Naive B cell (primary cell): Measurements from ENCODE around the gene ADSS1. TPM values are rescaled to one million over a fixed set of nuclear protein-coding genes. Genes with fewer than 3 reads are reported as not detected.

ENCODE experiments used
- ATAC-seq, 2 donors: fragments of 150-1000 bp; cut with Tn5 transposase; 2 replicates each; pipeline ENCODE4 v1.10.0; 2021; ENCODE audit warnings: low read depth in 2 of 2, mild to moderate bottlenecking in 2 of 2, moderate library complexity in 2 of 2
- DNase-seq: peaks from one replicate; pipeline ENCODE4 v3.0.0; 2022
- H3K27ac Mint-ChIP-seq, 6 donors: one replicate each; pipeline ENCODE4 v1.8.0; 2020 to 2022; ENCODE audit warnings: mild to moderate bottlenecking in 6 of 6, mixed read lengths in 6 of 6, moderate library complexity in 5 of 6, inconsistent platforms in 2 of 6
- H3K27me3 Mint-ChIP-seq, 3 donors: one replicate each; pipeline ENCODE4 v1.8.0; 2021 to 2022; ENCODE audit warnings: mixed read lengths in 3 of 3, mild to moderate bottlenecking in 1 of 3
- H3K36me3 Mint-ChIP-seq, 2 donors: one replicate each; pipeline ENCODE4 v1.8.0; 2020 to 2022; ENCODE audit warnings: mixed read lengths in 2 of 2, inconsistent platforms in 1 of 2, mild to moderate bottlenecking in 1 of 2
- H3K4me1 Mint-ChIP-seq, 3 donors: one replicate each; pipeline ENCODE4 v1.8.0; 2020 to 2022; ENCODE audit warnings: mixed read lengths in 3 of 3, inconsistent platforms in 1 of 3, mild to moderate bottlenecking in 1 of 3, moderate library complexity in 1 of 3
- H3K4me3 Mint-ChIP-seq, 8 donors: one replicate each; pipeline ENCODE4 v1.8.0; 2020 to 2022; ENCODE audit warnings: mild to moderate bottlenecking in 8 of 8, mixed read lengths in 8 of 8, moderate library complexity in 8 of 8, inconsistent platforms in 2 of 8
- H3K9me3 Mint-ChIP-seq, 7 donors: one replicate each; pipeline ENCODE4 v1.8.0; 2020 to 2022; ENCODE audit warnings: mixed read lengths in 7 of 7, mild to moderate bottlenecking in 5 of 7, inconsistent platforms in 2 of 7, moderate library complexity in 1 of 7
- polyA plus RNA-seq, 6 donors: library from polyadenylated mRNA; unstranded; fragments of 300-500 nt; fragmentation: Illumina TruSeq; gene quantifications; one replicate each; pipeline ENCODE4 v1.2.3, GENCODE V29; 2021; ENCODE audit warnings: low read depth in 6 of 6

ADSS1 gene
- under 1 TPM in 2 of 6 donors, not detected in 4; 0.17 to 0.29 TPM for polyA plus RNA-seq

DNA sequence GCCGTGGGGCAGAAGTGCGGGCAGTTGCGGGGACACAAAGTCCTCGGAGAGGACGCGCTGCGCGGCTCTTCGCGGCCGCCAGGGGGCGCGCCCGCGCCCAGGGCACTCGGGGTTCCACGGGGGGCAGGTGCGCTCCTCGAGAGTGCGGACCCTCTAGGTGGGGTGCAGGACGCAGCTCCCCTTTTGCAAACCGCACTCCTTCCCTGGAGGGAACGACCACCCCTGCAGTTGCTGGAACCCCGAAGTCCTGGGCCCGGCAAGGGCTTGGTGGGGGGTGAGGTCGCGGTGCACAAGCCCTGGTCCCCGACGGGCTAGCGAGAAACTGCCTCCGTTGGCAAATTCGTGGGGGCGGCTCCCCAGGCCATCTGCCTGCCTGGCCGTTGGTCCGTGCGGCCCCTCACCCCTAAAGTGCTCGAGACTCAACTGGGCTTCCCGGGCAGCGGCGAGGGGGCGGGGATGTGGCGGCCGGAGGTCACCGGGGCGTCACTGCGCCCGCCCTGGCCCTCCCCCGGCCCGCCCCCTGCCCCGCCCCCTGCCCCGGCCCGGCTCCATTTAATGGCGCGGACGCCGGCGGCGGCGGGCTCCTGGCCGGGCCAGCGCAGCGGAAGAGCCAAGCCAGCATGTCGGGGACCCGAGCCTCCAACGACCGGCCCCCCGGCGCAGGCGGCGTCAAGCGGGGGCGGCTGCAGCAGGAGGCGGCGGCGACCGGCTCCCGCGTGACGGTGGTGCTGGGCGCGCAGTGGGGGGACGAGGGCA is at the start of gene ADSS1:
Gene ADSS1 (plus strand): TSS at position 579 of the 756 bp plus-strand sequence. CDS start 42 bp downstream, at position 621.
- Mint-ChIP-seq H3K36me3 (no peaks in the 10 kb centered on the region), H3K9me3 (no peaks in the 10 kb centered on the region), H3K27ac (peak within 1 kb of the TSS in 3 of 6 donors; percentile 20 to 29 (median 24)), H3K4me3 (peak within 1 kb of the TSS; percentile 30 to 84 (median 66)), H3K27me3 (peaks cover 0 to 13% (median 8%) of the 10 kb centered on the region in 3 donors), H3K4me1 (peaks cover 0 to 6% (median 5%) of the 10 kb centered on the region in 3 donors)
- peak; percentile 76 to 78 for ATAC-seq
- DNase-seq, result peak; percentile 67

DNA sequence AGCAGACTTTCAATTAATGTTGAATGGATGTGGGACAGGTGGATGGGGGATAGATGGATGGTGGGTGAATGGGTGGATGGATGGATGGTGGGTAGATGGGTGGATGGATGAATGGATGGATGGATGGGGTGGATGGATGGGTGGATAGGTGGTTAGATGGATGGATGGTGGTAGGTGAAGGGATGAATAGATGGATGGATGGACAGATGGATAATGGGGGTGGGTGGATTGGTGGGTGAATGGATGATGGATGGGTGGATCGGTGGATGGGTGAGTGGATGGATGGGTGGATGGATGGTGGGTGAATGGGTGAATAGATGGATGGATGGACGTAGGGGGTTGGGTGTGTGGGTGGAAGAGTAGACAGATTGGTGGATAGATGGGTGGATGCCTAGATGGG is 48.6 kb upstream of the ADSS1 start:
- peak overlapping the region in 1 of 6 donors; percentile 26 for H3K27ac Mint-ChIP-seq
- H3K36me3 Mint-ChIP-seq, result no peaks in the 10 kb centered on the region
- no peak for DNase-seq
- H3K9me3 Mint-ChIP-seq, result peaks cover 3 to 14% (median 9%) of the 10 kb centered on the region in 7 donors
- H3K4me3 Mint-ChIP-seq, result peak overlapping the region in 3 of 8 donors; percentile 16 to 70 (median 60)
- H3K27me3 Mint-ChIP-seq, result no peaks in the 10 kb centered on the region
- ATAC-seq, result no peak
- peaks cover 19 to 33% (median 22%) of the 10 kb centered on the region in 3 donors for H3K4me1 Mint-ChIP-seq

DNA sequence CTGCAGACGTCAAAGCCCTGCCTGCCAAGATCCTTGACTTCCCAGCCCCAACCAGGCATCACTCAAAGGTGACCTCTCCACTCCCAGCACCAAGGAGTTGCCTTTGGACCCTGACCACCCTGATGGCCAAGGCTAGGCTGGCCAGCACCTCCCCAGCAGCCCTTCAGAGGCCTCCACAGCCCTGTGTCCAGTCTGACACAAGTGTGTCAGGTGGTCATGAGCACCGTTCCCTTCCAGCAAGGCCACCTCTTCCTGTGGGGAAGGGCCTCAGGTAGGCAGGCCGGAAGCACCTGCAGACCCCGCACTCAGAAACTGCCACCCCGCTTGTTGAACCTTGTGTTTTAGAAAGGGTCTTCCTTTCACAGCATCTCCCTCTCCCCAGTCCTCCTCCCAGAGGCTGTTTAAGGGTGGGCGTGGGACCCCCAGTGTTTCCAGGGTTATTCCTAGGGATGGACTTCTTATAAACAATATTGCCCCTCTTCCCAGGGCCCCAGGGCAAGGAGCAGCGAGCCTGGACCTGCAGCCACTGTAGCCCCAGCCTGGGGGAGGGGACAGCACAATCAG is 47.8 kb upstream of the ADSS1 start:
- peak overlapping the region in 6 of 8 donors; percentile 6 to 88 (median 34) for H3K4me3 Mint-ChIP-seq
- no peaks in the 10 kb centered on the region for H3K36me3 Mint-ChIP-seq
- H3K9me3 Mint-ChIP-seq, result peaks cover 3 to 14% (median 9%) of the 10 kb centered on the region in 7 donors
- H3K27ac Mint-ChIP-seq, result peak overlapping the region in 1 of 6 donors; percentile 55
- H3K27me3 Mint-ChIP-seq, result no peaks in the 10 kb centered on the region
- no peak for ATAC-seq
- peaks cover 26 to 41% (median 29%) of the 10 kb centered on the region in 3 donors for H3K4me1 Mint-ChIP-seq
- no peak for DNase-seq

DNA sequence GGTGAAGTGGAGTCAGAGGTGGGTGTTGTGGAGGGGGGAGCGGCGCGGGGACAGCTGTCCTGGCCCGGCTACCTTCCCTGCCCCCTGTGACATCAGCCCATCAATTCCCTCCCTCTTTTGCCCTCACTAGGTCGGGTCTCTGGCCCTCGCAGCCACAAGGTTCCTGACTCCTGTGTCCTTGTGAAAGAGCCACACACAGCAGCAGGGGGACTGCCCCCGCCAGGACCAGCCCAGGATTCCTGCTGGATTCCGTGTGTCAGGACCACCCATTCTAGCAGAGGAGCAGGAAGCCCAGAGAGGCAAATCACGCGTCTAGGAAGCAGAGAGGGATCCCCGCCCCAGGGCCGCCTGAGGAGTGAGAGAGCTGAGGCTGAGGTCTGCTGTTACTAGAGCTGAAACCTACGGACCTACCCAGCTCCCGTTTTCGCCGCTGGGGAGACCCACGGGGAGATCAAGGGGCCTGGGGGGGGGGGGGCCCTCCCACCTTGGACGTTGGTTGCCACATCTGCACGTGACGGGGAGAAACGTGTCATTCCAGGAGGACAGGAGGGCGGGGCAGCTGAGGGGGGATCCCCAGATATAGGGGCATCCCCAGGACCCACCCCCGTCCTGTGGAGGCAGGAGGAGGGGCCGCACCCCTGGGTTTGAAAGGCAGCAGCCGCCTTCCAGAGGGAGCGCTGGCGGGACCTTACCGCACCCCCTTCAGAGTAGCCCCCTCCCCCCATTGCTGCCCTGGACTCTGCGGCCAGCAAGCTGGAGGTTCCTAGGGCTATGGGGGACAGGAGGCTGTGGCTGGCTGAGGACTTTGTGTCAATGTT is 47.1 kb upstream of the ADSS1 start:
- ATAC-seq (peak; percentile 24 to 31), DNase-seq (no peak)
- no peaks in the 10 kb centered on the region for H3K36me3 Mint-ChIP-seq
- H3K4me1 Mint-ChIP-seq, result peaks cover 33 to 48% (median 35%) of the 10 kb centered on the region in 3 donors
- peak overlapping the region in 3 of 6 donors; percentile 49 to 82 (median 55) for H3K27ac Mint-ChIP-seq
- H3K4me3 Mint-ChIP-seq, result peak overlapping the region in 7 of 8 donors; percentile 70 to 90 (median 88)
- H3K9me3 Mint-ChIP-seq, result peaks cover 3 to 12% (median 9%) of the 10 kb centered on the region in 7 donors
- H3K27me3 Mint-ChIP-seq, result no peaks in the 10 kb centered on the region

DNA sequence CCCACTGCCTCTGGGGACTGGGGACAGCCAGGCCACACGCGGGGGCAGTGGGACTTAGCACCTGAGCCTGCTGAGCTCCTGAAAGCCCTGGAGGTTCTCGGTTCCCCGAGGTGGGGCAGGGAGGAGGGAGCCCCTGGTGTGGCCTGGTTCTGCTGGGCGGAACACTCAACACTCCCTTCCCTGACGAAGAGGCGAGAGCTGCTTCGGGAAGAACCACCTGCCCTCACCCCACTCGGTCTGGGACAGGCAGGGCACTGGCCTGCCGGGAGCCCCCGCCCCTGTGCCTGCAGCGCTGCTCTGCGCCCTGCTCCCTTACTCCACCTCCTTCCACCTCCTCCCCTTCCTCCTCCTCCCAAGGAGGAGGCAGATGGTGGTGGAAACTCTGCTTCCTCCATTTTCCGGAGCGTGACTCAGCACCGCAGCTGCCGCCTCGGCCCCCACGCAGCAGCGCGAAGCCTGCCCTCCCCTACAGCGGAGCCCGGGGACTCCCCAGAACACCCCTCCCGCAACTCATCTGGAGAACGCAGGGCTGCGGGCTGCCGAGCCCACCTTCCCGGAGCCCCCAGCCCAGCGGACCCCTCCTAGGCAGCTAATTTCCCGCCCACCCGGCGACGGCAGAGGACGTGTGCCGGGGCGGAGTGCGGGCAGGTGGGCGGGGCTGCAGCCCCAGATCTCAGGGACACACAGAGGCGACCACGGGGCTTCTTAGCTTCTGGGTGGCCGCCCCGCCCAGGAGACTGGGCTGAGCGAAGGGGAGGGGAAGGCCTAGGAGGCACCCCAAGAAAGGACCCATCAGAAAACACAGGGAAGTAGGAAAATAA is 46.3 kb upstream of the ADSS1 start:
- no peaks in the 10 kb centered on the region for H3K27me3 Mint-ChIP-seq
- peaks cover 3 to 12% (median 9%) of the 10 kb centered on the region in 7 donors for H3K9me3 Mint-ChIP-seq
- H3K27ac Mint-ChIP-seq, result peak overlapping the region in 5 of 6 donors; percentile 6 to 88 (median 50)
- H3K4me1 Mint-ChIP-seq, result peaks cover 35 to 48% (median 35%) of the 10 kb centered on the region in 3 donors
- DNase-seq (peak; percentile 56), ATAC-seq (peak; percentile 48 to 59)
- H3K36me3 Mint-ChIP-seq, result no peaks in the 10 kb centered on the region
- peak overlapping the region; percentile 79 to 90 (median 88) for H3K4me3 Mint-ChIP-seq

DNA sequence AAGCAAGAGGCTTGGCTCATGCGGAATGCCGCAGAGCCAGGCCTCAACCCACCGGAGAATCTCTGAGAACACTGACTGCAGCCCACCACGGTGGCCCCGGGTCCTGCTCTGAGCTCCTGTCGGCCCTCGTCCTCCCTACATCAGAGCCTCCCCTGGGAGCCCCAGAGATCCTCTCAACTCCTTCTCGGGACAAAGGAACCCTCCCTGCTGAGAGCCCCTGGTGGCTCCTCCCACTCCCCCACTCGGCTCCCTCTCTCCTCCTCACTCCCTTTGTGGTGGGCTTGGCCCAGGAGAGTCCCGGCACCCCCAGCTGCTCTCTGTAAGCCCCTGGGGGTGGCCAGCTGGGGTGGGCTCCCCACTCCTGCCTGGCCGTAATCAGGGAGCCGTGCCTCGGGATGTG is 45.7 kb upstream of the ADSS1 start:
- Mint-ChIP-seq H3K9me3 (peaks cover 3 to 11% (median 9%) of the 10 kb centered on the region in 7 donors), H3K4me1 (peaks cover 35 to 48% (median 37%) of the 10 kb centered on the region in 3 donors), H3K36me3 (no peaks in the 10 kb centered on the region), H3K27ac (peak overlapping the region in 3 of 6 donors; percentile 69 to 89 (median 88)), H3K4me3 (peak overlapping the region; percentile 79 to 90 (median 88)), H3K27me3 (no peaks in the 10 kb centered on the region)
- DNase-seq, result no peak
- ATAC-seq, result no peak

DNA sequence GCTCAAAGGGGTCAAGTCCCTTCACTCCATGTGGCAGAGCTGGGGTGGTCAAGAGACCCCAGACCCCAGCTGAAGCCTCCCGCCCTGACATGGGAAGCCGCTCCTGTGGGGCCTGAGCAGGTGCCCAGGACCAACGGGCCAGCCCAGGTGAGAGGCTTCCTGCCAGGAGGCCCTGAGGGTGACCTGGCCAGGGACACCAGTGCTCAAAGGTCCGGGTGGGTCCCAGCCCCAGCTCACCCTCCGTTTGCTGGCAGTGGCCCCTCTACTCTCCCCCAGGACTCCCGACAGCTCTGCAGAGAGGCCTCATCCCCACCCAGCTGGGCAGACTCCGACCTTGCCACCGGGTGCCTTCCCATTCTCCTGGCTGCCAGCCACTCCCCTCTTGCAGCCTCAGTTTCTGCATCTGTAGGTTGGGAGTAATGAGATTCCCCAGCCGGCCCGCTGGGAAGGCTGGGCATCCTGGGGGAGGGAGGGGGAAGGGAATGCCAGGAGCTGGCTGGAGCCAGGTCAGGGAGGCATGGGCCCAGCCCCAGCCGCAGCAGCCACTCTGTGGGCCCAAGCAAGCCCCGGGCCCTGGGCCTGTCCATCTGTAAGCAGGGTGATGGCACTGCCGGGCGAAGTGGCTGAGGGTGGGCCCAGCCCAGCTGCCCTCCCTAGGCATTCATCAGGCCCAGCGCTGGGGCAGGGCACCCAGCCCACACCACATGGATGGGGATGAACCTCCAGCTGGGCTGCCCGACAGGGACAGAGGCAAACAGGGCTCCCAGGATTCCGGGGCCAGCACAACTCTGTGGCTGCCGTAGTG is 44.9 kb upstream of the ADSS1 start:
- Mint-ChIP-seq H3K27me3 (no peaks in the 10 kb centered on the region), H3K9me3 (peaks cover under 1 to 7% (median 5%) of the 10 kb centered on the region in 7 donors), H3K36me3 (no peaks in the 10 kb centered on the region), H3K4me3 (peak overlapping the region in 5 of 8 donors; percentile 64 to 88 (median 82)), H3K4me1 (peaks cover 35 to 50% (median 36%) of the 10 kb centered on the region in 3 donors), H3K27ac (peak overlapping the region in 1 of 6 donors; percentile 89)
- no peak for ATAC-seq
- no peak for DNase-seq

DNA sequence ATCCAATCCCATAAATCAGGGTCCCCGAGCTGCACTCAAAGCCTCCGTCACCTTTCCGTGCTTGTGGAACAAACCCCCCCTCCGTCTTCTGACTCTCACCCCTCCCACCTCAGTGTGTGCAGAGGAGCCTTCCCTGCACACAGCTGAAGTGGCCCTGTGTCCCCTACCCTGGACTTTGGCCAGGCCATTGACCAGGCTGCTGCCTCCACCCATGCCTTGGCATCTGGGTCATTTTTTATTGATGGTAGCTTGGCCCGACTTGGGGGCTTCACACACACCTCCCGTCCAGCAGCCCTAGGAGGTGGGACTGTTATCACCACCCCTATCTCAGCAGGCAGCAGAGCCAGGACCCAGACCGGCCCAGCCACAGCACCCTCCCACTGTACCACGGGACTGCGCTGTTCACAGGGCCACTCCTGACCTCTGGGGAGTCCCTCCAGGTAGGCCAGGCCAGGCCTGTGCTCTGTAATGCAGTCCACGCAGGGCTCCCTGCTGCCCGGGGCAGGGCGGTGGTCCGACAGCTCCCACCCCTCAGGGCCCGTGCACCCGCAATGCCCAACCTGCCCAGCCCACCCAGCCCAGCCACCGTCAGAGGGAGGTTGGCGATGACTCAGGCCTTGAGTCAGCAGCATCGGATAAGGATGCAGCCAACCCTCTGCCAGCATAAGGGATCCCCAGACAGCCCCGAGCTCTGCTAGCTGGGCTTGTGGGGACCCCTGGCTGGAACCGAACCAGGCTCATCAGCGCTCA is 43.8 kb upstream of the ADSS1 start:
- Mint-ChIP-seq H3K36me3 (no peaks in the 10 kb centered on the region), H3K27me3 (no peaks in the 10 kb centered on the region), H3K4me3 (peak overlapping the region in 5 of 8 donors; percentile 47 to 88 (median 51)), H3K4me1 (peaks cover 38 to 56% (median 41%) of the 10 kb centered on the region in 3 donors), H3K9me3 (peaks cover 0 to 2% (median 0%) of the 10 kb centered on the region in 7 donors), H3K27ac (peak overlapping the region in 1 of 6 donors; percentile 88)
- no peak for DNase-seq
- ATAC-seq, result no peak

DNA sequence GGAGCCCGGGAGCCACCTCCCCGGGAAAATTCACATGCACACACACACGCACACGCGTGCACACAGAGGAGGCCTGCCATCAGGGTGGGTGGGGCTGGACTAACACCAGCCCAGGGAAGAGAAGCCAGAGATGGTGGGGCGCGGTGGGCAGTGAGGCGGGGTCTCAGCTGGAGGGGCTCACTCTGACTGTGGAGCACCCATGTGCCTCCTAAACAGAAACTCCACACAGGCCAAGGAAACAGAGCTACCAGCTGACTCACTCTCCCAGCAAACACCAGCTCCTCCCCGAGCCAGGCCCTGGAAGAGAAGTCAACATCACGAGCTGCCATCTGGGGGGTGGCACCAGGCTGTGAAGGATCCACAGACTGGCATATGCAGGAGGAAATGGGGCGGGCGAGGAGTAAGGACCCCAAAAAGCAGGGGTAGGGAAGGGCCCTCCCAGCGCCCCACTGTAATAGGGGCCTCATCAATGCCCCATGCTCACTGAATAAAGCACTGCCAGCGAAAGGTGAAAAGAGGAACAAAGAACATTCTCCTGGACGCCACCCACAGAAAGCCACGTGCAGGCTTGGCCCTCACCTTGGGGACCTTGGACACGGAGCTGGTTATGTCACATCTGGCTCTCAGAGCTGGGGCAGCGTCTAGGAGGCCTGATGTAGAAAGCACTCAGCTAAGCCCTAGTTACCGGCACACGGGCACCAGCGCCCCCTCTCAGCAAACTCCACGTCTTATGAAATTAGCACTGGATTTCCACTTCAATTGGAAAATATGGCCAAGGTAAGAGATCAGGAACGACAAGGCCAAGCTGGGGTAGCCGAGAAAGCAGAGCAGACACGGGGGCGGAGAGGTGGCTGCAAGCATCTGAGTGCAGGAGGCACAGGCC is 43.0 kb upstream of the ADSS1 start:
- Mint-ChIP-seq H3K4me1 (peaks cover 43 to 60% (median 45%) of the 10 kb centered on the region in 3 donors), H3K27ac (peak overlapping the region; percentile 59 to 96 (median 92)), H3K27me3 (no peaks in the 10 kb centered on the region), H3K9me3 (no peaks in the 10 kb centered on the region), H3K36me3 (no peaks in the 10 kb centered on the region), H3K4me3 (peak overlapping the region; percentile 6 to 85 (median 62))
- ATAC-seq (peak; percentile 70 to 72), DNase-seq (peak; percentile 71)

DNA sequence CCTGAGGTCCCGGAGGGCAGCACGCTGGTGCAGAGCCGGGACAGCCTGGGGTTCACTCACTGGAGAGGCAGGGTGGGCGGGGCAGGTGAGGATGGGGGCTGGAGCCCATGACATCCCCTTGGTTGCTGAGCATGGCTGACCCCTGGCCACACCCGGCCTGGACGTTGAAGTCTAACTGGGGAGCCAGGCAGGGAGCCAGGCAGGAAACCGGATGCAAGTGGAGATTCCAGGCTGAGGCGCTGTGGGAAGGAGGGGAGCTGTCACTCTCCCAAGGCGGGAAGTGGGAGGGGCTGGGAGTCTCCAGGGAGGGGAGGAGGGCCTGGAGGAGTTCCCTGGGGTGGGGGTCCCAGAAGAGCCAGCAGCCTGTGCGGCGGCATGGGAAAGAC is 42.3 kb upstream of the ADSS1 start:
- H3K27ac Mint-ChIP-seq, result peak overlapping the region in 2 of 6 donors; percentile 88 to 91
- no peak for ATAC-seq
- DNase-seq, result no peak
- no peaks in the 10 kb centered on the region for H3K9me3 Mint-ChIP-seq
- peaks cover 48 to 67% (median 50%) of the 10 kb centered on the region in 3 donors for H3K4me1 Mint-ChIP-seq
- H3K36me3 Mint-ChIP-seq, result no peaks in the 10 kb centered on the region
- H3K4me3 Mint-ChIP-seq, result peak overlapping the region in 1 of 8 donors; percentile 56
- no peaks in the 10 kb centered on the region for H3K27me3 Mint-ChIP-seq
